Astrocyte of the spinal cord (primary cell): ENCODE results near the gene GORASP2.

ENCODE experiments used
- DNase-seq: peaks from one replicate; pipeline ENCODE4 v3.0.0; 2011; ENCODE audit warnings: low read depth, low spot score
- H3K4me3 ChIP-seq: 2 replicates; pipeline ENCODE4 v1.5.1; 2011; ENCODE audit warnings: low read depth, mild to moderate bottlenecking, low read length, moderate library complexity
- CTCF ChIP-seq: IDR thresholded peaks from 2 replicates; pipeline ENCODE4 v1.5.1; 2012; ENCODE audit warnings: low read depth, mild to moderate bottlenecking, low read length, inconsistent platforms
- in situ Hi-C: cut with HindIII; loops from 2 replicates; pipeline ENCODE4 v1.10.0; 2017; ENCODE audit warnings: low sequenced_read_pairs

GORASP2 gene

GRCh38 chr2:170953941-170954340, 24.9 kb downstream of the GORASP2 start:
- no peak for TF ChIP-seq CTCF
- no peak overlapping the region for H3K4me3 ChIP-seq
- DNase-seq, result no peak
- in situ Hi-C loops, result no loop called here

GRCh38 chr2:170963386-170963785, 34.3 kb downstream of the GORASP2 start:
- no peak overlapping the region for H3K4me3 ChIP-seq
- no peak for DNase-seq
- in situ Hi-C loops, result no loop called here
- TF ChIP-seq CTCF, result no peak

DNA sequence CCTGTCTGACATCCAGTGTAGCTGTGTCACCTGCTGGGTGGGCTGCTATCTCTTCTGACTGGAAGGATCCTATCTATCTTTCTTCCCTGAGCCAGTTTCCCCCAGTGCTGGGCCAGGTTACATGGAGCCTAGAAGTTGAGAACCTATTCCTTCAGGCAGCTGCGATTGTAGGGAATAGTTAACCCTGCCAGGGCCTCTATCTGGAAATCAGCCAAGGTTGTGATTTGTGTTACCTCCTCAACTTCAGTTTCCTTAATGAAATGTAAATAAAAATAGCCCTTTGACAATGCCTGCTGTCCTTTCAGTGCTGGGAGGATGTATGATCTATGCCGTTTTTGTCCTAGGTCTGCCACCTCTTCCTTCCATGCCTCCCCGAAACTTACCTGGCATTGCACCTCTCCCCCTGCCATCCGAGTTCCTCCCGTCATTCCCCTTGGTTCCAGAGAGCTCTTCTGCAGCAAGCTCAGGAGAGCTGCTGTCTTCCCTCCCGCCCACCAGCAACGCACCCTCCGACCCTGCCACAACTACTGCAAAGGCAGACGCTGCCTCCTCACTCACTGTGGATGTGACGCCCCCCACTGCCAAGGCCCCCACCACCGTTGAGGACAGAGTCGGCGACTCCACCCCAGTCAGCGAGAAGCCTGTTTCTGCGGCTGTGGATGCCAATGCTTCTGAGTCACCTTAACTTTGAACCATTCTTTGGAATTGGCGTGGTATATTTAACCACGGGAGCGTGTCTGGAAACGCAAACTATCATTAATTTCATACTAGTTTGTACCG, 36.6 kb downstream of the GORASP2 start:
- no peak for TF ChIP-seq CTCF
- in situ Hi-C loops, result no loop called here
- H3K4me3 ChIP-seq, result no peak overlapping the region
- DNase-seq, result peak; percentile 74

- peak; percentile 20 for TF ChIP-seq CTCF
- in situ Hi-C loops, result no loop called here
- H3K4me3 ChIP-seq, result no peak overlapping the region
- no peak for DNase-seq
Measured at GRCh38 chr2:170966648-170967396, 37.8 kb downstream of the GORASP2 start.

- TF ChIP-seq CTCF, result no peak
- in situ Hi-C loops, result no loop called here
- DNase-seq, result no peak
- no peak overlapping the region for H3K4me3 ChIP-seq
Measured at GRCh38 chr2:170967553-170967952, 38.5 kb downstream of the GORASP2 start.

GRCh38 chr2:170968205-170969003, 39.4 kb downstream of the GORASP2 start:
- DNase-seq, result no peak
- no peak for TF ChIP-seq CTCF
- in situ Hi-C loops, result no loop called here
- no peak overlapping the region for H3K4me3 ChIP-seq
